Mucosa of rectum (tissue), 2 donors: ENCODE measurements around the gene D2HGDH.

ENCODE experiments used
- H3K27ac ChIP-seq, 2 donors: one replicate each; pipeline ENCODE4 v1.7.0; 2013; ENCODE audit warnings: inconsistent platforms in 2 of 2, low read depth in 2 of 2, low read length in 2 of 2
- H3K27me3 ChIP-seq, 2 donors: one replicate each; pipeline ENCODE4 v1.7.0; 2013; ENCODE audit warnings: low read length in 2 of 2; ENCODE audit not compliant: control insufficient read depth in 2 of 2, insufficient read depth in 2 of 2
- H3K36me3 ChIP-seq, 2 donors: one replicate each; pipeline ENCODE4 v1.7.0; 2013; ENCODE audit warnings: low read length in 2 of 2; ENCODE audit not compliant: control insufficient read depth in 2 of 2, insufficient read depth in 2 of 2
- H3K4me1 ChIP-seq, 2 donors: one replicate each; pipeline ENCODE4 v1.7.0; 2013; ENCODE audit warnings: low read length in 2 of 2, mild to moderate bottlenecking in 1 of 2; ENCODE audit not compliant: control insufficient read depth in 2 of 2, insufficient read depth in 2 of 2
- H3K4me3 ChIP-seq, 2 donors: one replicate each; pipeline ENCODE4 v1.7.0; 2013; ENCODE audit warnings: low read length in 2 of 2
- H3K9ac ChIP-seq, 2 donors: one replicate each; pipeline ENCODE4 v1.7.0; 2013; ENCODE audit warnings: low read length in 2 of 2, low read depth in 1 of 2, mild to moderate bottlenecking in 1 of 2
- H3K9me3 ChIP-seq, 2 donors: one replicate each; pipeline ENCODE4 v1.7.0; 2013; ENCODE audit warnings: low read length in 2 of 2; ENCODE audit not compliant: control insufficient read depth in 2 of 2
- donor health status: healthy.
- donor health status: Normal muscosa, but diverticular disease.

The D2HGDH gene

DNA sequence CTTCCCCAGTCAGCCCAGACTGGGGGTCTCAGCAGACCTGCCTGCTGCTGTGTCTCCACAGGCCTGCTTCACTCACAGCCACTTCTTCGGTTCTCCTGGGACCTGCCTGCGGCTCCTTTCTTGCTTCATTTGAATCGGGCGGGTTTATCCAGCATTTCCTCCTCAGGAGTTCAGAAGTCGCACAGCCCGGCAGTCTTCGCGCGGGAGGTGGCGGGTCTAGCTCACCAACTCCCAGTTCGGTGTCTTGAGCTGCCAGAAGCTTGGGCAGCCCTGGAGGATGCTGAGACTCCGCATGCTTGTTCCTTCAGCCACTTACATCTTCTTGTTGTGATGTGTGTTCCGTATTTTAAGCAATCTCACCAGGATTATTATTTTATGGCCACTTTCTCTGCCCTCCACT, 10.8 kb downstream of the D2HGDH start:
- H3K27ac ChIP-seq: no peak overlapping the region
- H3K36me3 ChIP-seq: peaks cover 30 to 43% of the 10 kb centered on the region in 2 donors
- H3K27me3 ChIP-seq: no peaks in the 10 kb centered on the region
- no peak overlapping the region for H3K4me3 ChIP-seq
- H3K9me3 ChIP-seq: no peaks in the 10 kb centered on the region
- no peak overlapping the region for H3K9ac ChIP-seq
- no peaks in the 10 kb centered on the region for H3K4me1 ChIP-seq

DNA sequence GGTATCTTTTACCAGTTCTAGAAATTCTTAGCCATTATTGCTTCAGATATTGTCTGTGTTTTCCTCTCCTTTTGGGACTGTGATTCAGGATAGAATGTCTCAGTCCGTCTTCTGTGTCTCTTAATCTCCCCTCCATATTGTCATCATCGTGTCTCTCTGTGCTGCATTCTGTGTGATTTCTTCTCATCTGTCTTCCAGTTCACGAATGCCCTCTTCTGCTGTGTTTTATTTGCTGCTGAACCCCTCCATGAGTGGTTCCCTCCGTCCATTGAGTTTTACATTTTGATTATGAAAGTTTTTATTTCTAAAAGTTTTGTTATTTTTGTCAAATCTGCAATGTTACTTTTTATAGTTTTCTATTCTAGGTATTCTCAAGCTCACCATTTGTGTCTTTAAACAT, 11.7 kb downstream of the D2HGDH start:
- H3K4me3 ChIP-seq: no peak overlapping the region
- H3K9ac ChIP-seq: no peak overlapping the region
- H3K27me3 ChIP-seq: no peaks in the 10 kb centered on the region
- H3K4me1 ChIP-seq: no peaks in the 10 kb centered on the region
- H3K36me3 ChIP-seq: peaks cover 32 to 44% of the 10 kb centered on the region in 2 donors
- H3K9me3 ChIP-seq: no peaks in the 10 kb centered on the region
- no peak overlapping the region for H3K27ac ChIP-seq

DNA sequence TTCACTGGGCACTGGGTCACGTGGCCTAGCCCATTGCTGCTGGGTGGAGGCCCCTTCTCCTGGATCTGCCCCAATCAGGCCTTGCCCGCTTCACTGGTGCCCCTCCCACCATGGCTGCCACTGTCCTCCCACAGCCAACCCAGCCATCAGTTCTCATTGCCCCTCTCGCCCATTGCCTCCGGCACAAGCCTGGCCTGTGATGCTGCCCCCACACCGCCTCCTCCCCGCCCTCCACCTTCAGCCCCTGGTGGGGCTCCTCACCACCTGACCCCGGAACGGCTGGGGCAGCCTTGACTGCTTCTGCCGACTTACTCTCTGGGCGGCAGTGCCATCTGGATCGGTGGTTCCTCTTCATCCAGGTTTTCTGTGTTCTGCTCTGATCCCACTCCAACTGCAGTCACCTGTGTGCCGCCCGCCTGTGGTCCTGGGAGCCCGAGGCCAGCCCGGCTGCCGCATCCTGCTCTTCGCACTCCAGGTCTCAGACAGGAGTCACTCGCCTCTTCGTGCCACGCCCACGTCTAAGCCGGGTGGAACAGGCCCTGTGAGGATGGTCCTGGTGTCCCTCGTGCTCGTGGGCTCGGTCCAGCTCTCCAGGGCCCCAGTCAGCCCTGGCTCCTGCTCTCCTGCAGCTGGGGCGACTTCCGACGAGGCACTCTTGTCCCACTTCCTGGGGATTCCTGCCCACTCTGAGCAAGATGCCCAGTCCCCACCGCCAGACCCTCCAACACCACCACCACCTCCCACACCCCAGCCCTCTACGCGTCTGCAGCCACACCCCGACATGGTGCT, 14.2 kb downstream of the D2HGDH start:
- Histone ChIP-seq H3K4me3 (no peak overlapping the region), H3K27ac (no peak overlapping the region), H3K9ac (no peak overlapping the region), H3K36me3 (peaks cover 34 to 41% of the 10 kb centered on the region in 2 donors), H3K9me3 (no peaks in the 10 kb centered on the region), H3K27me3 (no peaks in the 10 kb centered on the region), H3K4me1 (no peaks in the 10 kb centered on the region)

DNA sequence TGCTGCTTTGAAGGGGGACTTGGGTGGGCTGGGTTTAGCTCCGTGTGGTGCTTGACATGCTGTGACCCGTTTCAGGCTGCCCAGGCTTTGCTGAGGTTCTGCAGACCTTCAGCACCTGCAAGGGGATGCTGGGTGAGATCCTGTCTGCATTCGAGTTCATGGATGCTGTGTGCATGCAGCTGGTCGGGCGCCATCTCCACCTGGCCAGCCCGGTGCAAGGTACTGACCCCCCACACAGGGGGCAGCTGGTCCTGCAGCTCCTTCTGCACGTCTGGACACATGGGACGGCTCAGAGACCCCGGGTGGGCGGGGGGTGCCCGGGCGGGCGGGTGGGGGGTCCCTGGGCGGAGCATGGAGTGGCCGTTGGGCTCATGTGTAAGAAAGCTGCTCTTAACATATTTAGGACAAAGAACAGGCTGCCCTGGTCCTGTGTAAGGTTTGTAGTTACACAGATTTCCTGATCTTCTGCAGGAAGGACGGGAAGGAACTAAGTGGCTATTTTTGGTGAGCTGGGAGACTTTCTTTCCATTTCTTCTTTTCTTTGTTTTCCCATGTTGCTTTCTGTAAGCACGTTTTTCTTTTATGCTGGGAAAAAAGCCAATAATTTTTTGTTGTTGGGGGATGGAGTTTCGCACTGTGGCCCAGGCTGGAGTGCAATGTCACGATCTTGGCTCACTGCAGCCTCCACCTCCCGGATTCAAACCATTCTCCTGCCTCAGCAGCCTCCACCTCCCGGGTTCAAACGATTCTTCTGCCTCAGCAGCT, 15.8 kb downstream of the D2HGDH start:
- Histone ChIP-seq H3K27me3 (no peaks in the 10 kb centered on the region), H3K27ac (no peak overlapping the region), H3K9ac (no peak overlapping the region), H3K4me3 (no peak overlapping the region), H3K36me3 (peaks cover 27 to 30% of the 10 kb centered on the region in 2 donors), H3K9me3 (no peaks in the 10 kb centered on the region), H3K4me1 (no peaks in the 10 kb centered on the region)

DNA sequence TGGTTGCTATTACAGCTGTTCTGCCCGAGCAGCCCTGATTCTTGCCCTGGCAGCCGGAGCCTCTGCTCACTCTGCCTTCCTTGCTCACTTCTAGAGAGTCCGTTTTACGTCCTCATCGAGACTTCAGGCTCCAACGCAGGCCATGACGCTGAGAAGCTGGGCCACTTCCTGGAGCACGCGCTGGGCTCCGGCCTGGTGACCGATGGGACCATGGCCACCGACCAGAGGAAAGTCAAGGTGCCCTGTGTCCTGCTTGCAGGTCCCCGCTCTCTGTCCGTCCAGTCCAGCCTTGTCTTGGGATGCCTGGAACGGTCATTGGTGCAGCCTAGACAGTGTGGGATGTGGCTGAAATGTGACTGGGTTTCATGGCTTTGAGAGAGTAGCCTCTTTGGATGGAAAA, 16.7 kb downstream of the D2HGDH start:
- no peak overlapping the region for H3K27ac ChIP-seq
- no peak overlapping the region for H3K4me3 ChIP-seq
- no peak overlapping the region for H3K9ac ChIP-seq
- H3K36me3 ChIP-seq: peaks cover 24 to 34% of the 10 kb centered on the region in 2 donors
- H3K9me3 ChIP-seq: no peaks in the 10 kb centered on the region
- H3K27me3 ChIP-seq: no peaks in the 10 kb centered on the region
- no peaks in the 10 kb centered on the region for H3K4me1 ChIP-seq

DNA sequence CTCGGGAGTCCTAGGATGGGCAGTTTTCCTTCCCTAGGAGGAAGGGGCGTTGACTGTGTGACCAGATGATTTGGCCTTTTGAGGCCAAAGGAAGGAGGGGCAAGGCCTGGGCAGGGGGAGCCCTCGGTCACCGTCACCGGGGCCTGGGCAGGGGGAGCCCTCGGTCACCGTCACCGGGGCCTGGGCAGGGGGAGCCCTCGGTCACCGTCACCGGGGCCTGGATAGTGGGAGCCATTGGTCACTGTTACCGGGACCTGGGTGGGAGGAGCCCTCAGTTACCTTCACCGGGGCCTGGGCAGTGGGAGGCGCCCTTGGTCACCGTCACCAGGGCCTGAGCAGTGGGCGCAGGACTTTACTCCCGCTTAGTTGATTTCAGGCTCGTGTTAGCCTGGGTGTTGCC, 17.3 kb downstream of the D2HGDH start:
- H3K4me3 ChIP-seq: no peak overlapping the region
- no peak overlapping the region for H3K27ac ChIP-seq

DNA sequence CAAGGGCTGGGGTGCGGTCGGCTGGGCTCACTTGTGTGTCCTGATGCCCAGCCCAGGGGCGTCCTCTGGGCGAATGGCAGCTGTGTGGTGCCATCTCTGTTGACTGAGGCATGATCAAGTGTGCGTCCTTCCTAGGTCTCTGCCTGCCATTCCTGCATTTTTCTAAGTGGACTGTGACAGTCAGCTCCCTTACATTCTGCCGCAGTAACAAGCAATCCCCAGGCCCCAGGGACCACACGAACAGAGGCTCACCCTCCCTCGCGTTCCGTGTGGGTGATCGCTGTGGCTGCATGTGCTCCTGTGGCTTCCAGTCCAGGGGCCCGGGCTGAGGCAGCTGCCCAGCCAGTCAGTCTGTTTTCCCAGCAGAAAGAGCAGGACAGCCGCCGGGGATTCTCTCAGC, 17.8 kb downstream of the D2HGDH start:
- peaks cover 27 to 38% of the 10 kb centered on the region in 2 donors for H3K36me3 ChIP-seq
- no peak overlapping the region for H3K27ac ChIP-seq
- H3K9ac ChIP-seq: no peak overlapping the region
- H3K9me3 ChIP-seq: no peaks in the 10 kb centered on the region
- no peaks in the 10 kb centered on the region for H3K27me3 ChIP-seq
- no peak overlapping the region for H3K4me3 ChIP-seq
- no peaks in the 10 kb centered on the region for H3K4me1 ChIP-seq

More for the DNA sequence above, 17.3 kb downstream of the D2HGDH start:
- Histone ChIP-seq H3K27me3 (no peaks in the 10 kb centered on the region), H3K4me1 (no peaks in the 10 kb centered on the region), H3K9me3 (no peaks in the 10 kb centered on the region), H3K9ac (no peak overlapping the region), H3K36me3 (peaks cover 24 to 35% of the 10 kb centered on the region in 2 donors)

DNA sequence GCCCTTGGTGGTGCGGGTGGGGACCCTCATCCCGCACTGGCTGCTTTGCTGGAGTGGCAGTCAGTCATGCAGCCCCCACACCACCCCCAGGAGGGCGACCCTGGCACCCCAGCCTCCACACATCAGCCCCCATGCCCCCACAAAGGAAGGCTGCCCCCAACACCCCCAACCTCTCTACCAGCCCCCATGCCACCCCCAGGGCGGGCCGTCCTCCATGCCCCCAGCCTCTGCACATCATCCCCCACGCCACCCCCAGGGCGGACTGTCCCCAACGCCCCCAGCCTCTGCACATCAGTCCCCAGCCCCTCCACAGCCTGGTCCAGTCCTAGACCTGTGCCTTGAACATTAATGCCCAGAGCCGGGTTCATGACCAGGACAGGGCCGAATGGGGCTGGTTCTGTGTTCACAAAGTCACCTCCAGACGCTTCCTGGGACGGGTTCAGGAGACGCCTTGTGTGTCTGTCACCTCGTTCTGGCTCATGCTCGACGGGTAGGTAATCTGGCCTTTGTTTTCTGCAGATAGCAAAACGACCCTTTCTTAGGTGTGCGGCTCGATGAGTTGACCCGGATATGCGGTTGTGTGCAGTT, 18.4 kb downstream of the D2HGDH start:
- Histone ChIP-seq H3K36me3 (peaks cover 27 to 36% of the 10 kb centered on the region in 2 donors), H3K4me1 (no peaks in the 10 kb centered on the region), H3K27me3 (no peaks in the 10 kb centered on the region), H3K27ac (no peak overlapping the region), H3K9ac (no peak overlapping the region), H3K4me3 (no peak overlapping the region), H3K9me3 (no peaks in the 10 kb centered on the region)

DNA sequence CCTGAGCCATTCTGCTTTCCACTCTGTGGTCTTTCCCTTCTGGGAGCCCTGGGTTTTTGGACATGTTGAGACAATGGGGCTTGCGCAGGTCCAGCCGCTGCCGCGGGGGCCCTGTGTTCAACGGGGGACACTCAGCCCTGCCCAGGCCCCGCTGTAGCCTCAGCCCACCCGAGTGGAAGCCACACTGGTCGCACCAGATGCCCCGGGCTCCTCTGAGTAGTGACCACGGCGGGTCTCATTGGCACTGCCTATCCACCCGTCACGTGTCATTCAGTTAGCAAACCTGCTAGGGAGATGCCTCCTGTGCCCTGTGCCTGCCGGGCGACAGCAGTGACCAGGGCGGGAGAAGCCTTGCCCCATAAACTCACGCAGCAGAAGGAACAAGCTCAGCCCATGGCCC, 19.1 kb downstream of the D2HGDH start:
- Histone ChIP-seq H3K9me3 (no peaks in the 10 kb centered on the region), H3K27ac (no peak overlapping the region), H3K4me1 (no peaks in the 10 kb centered on the region), H3K36me3 (peaks cover 27 to 36% of the 10 kb centered on the region in 2 donors), H3K4me3 (no peak overlapping the region), H3K27me3 (no peaks in the 10 kb centered on the region), H3K9ac (no peak overlapping the region)

DNA sequence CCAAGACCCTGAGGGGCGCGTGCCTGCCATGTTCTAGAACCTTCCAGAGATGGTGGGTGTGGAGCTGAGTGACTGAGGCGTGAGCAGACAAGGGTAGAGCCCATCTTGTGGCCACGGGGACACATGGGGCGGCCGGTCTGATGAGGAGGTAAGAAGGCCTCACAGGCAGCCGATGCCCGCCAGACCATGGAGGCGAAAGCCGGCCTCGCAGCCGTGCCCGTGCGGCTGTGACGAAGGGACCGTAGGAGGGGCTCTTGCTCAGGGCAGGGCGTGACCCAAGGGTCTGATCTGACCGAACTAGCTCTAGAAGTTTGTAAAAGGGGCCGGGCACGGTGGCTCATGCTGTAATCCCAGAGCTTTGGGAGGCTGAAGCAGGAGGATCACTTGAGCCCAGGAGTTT, 19.6 kb downstream of the D2HGDH start:
- Histone ChIP-seq H3K36me3 (peaks cover 28 to 32% of the 10 kb centered on the region in 2 donors), H3K9me3 (no peaks in the 10 kb centered on the region), H3K4me1 (no peaks in the 10 kb centered on the region), H3K4me3 (no peak overlapping the region), H3K27ac (no peak overlapping the region), H3K27me3 (no peaks in the 10 kb centered on the region), H3K9ac (no peak overlapping the region)
